Measurements from ENCODE around the gene SBF2.

Gene SBF2

DNA sequence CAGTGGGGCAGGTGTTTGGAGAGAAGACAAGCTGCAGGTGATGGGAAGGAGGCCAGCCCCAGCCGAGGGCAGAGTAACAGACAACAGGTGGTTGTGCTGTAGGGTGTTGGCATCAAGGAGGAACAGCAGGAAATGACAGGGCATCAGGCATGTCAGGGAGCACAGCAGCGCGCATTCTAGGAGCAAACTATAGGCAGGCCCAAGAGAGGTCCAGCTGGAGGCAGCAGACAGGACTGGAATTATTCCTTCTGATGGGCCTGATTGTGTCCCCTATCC, 24.4 kb upstream of the SBF2 start:
- CTCF ChIA-PET = interaction anchor here (0.6 kb wide), 1 partner anchor 11 kb away, joined by 3 read pairs; no protein-coding TSS in a partner anchor
- POLR2A ChIA-PET (ENCODE audit: low non-redundant PET) = interaction anchor here (0.6 kb wide), 1 partner anchor 13 kb away, joined by 3 read pairs; the partner anchor contains the start of gene ADM
- TF ChIP-seq CTCF (conservative IDR thresholded peaks at IDR 0.05; ENCODE audit: low read depth) = no peak
- no peak for DNase-seq (ENCODE audit: low spot score)
- H3K27ac ChIP-seq = no peak overlapping the region

GRCh38 chr11:10317776-10318526, 23.9 kb upstream of the SBF2 start:
- POLR2A ChIA-PET (ENCODE audit: low non-redundant PET) = no interaction called here
- CTCF ChIA-PET = interaction anchor here (0.6 kb wide), 2 partner anchors 11 to 52 kb away, joined by 3 to 4 read pairs; no protein-coding TSS in a partner anchor
- DNase-seq (ENCODE audit: low spot score) = no peak
- H3K27ac ChIP-seq = no peak overlapping the region
- no peak for TF ChIP-seq CTCF (conservative IDR thresholded peaks at IDR 0.05; ENCODE audit: low read depth)

DNA sequence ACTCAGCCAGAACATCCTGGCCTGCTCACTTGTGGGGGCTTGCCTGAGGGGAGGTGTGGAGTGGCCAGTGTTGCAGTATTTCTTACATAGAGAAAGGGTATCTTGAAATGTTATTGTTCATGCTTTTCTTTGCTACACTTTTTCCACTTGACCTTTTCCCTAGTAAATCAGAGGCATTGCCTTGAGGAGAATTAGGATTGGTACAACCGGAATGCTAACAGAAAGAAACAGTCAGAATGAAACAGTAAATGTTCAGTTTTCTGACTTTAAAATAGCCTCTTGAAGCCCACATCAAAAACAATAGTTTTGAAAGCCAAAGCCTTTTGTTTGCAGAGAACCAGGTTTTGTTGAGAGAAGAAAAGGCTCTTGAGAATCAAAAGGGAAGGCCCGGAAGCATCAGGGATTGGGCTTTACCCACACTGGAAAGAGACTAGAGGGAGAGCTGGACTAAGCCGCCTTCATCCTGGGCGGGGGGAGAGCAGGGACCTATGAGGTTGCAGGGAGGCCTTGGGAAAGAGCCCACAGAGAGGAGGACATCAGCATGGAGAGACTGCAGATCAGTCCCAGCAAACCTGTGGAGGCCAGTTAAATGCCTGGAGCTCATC, 23.2 kb upstream of the SBF2 start:
- H3K27ac ChIP-seq = no peak overlapping the region
- CTCF ChIA-PET = interaction anchor here (0.6 kb wide), 1 partner anchor 53 kb away, joined by 4 read pairs; no protein-coding TSS in a partner anchor
- POLR2A ChIA-PET (ENCODE audit: low non-redundant PET) = no interaction called here

DNA sequence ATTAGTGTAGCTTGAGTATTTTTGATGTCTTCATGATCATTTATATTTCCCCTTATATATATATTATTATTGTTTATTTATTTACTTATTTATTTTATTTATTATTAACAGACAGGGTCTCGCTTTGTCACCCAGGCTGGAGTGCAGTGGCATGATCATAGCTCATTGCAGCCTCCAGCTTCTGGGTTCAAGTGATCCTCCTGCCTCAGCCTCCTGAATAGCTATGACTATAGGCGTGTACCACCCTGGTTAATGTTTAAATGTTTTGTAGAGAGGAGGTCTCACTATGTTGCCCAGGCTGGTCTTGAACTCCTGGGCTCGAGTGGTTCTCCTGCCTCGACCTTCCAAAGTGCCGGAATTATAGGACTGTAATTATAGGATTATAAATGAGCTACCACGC, 21.1 kb upstream of the SBF2 start:
- no peak for TF ChIP-seq CTCF (conservative IDR thresholded peaks at IDR 0.05; ENCODE audit: low read depth)
- CTCF ChIA-PET = interaction anchor here (0.6 to 0.7 kb wide), 3 partner anchors 18 to 650 kb away, joined by 3 to 4 read pairs (median 3); no protein-coding TSS in a partner anchor
- H3K27ac ChIP-seq = no peak overlapping the region
- POLR2A ChIA-PET (ENCODE audit: low non-redundant PET) = no interaction called here
- no peak for DNase-seq (ENCODE audit: low spot score)

More for the DNA sequence above, 23.2 kb upstream of the SBF2 start:
- TF ChIP-seq CTCF (conservative IDR thresholded peaks at IDR 0.05; ENCODE audit: low read depth) = no peak
- no peak for DNase-seq (ENCODE audit: low spot score)

DNA sequence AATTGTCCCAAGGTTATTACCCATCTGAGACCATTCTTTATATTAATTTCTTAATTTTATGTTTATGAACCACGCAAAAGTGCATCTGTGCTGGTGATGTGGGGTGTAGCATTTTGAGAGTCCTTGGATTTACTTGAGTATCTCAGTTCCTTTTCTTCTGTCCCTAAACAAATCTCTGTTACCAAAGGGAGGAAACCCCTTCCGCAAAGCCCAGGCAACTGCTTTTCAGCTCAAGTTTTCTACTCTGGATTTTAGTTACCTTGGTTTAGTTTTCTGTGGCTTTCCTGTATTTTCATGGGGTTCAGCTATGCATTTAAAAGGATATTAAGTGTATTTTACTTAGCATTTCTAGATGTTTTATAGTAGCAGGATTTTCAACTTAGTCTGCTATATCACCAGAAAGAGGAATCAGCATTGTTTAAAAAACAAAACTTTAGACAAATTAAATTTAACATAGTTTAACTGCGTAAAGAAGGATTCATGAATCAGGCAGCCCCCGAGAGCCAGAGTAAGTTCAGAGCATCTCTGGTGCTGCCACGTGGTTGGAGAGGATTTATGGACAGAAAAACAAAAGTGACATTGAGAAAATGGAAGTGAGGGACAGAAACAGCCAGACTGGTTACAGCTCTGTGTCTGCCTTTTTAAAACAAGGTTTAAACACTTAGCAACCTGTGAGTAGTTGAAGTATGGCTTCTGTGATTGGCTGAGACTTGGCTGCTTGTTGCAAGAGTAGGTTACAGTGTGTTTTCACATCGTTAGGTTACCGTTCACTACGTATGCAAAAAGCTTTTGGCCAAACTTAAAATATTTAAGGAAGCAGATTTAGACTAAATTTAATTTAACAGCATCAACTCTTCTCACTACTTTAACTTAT, 20.4 kb upstream of the SBF2 start:
- CTCF ChIA-PET = interaction anchor here (0.6 to 0.7 kb wide), 3 partner anchors 19 to 649 kb away, joined by 3 to 4 read pairs (median 3); no protein-coding TSS in a partner anchor
- no peak overlapping the region for H3K27ac ChIP-seq
- no peak for TF ChIP-seq CTCF (conservative IDR thresholded peaks at IDR 0.05; ENCODE audit: low read depth)
- DNase-seq (ENCODE audit: low spot score) = peak; percentile 54
- POLR2A ChIA-PET (ENCODE audit: low non-redundant PET) = no interaction called here

DNA sequence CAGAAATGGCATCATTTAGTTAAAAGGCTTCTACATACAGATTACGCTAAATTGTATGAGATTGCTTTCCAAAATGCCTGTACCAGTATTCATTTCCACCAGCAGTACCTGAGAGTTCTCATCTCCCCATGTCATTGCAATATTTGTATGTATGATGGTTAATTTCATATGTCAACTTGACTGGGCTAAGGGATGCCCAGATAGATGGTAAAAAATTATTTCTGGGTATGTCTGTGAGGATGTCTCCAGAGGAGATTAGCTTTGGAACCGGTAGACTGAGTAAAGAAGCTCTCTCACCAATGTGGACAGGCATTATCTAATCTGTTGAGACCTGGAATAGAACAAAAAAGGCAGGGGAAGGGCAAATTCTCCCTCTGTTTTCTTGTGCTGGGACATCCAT, 17.8 kb upstream of the SBF2 start:
- CTCF ChIA-PET = no interaction called here
- DNase-seq (ENCODE audit: low spot score) = no peak
- no peak overlapping the region for H3K27ac ChIP-seq
- TF ChIP-seq CTCF (conservative IDR thresholded peaks at IDR 0.05; ENCODE audit: low read depth) = no peak
- POLR2A ChIA-PET (ENCODE audit: low non-redundant PET) = no interaction called here
